Stimulated activated naive CD8-positive, alpha-beta T cell treated with anti-CD3 and anti-CD28 coated beads, Interleukin-15, amount 100 ng/mL, for 72 hours (primary cell): ENCODE data around the gene COL20A1.
A peak's percentile ranks its signal among the peaks of the same experiment; 100 is the strongest.

Source experiments
- ATAC-seq: fragments of 150-1000 bp; cut with Tn5 transposase; 2 replicates; pipeline ENCODE4 v1.10.0; 2021; ENCODE audit warnings: mild to moderate bottlenecking, moderate library complexity
- DNase-seq, 2 donors: peaks; one replicate each; pipeline ENCODE4 v3.0.0; 2021 to 2022
- H3K27ac Mint-ChIP-seq, 2 donors: one replicate each; pipeline ENCODE4 v1.8.0; 2022; ENCODE audit warnings: mild to moderate bottlenecking in 2 of 2, mixed read lengths in 2 of 2, moderate library complexity in 2 of 2
- H3K27me3 Mint-ChIP-seq: one replicate; pipeline ENCODE4 v1.8.0; 2022; ENCODE audit warnings: mixed read lengths
- H3K4me1 Mint-ChIP-seq: one replicate; pipeline ENCODE4 v1.8.0; 2022; ENCODE audit warnings: mild to moderate bottlenecking, mixed read lengths
- H3K4me3 Mint-ChIP-seq, 2 donors: one replicate each; pipeline ENCODE4 v1.8.0; 2022; ENCODE audit warnings: mild to moderate bottlenecking in 2 of 2, mixed read lengths in 2 of 2, moderate library complexity in 1 of 2
- H3K9me3 Mint-ChIP-seq, 2 donors: one replicate each; pipeline ENCODE4 v1.8.0; 2022; ENCODE audit warnings: mixed read lengths in 2 of 2

Gene COL20A1

GRCh38 chr20:63356931-63357879 is 64.2 kb downstream of the COL20A1 start:
- ATAC-seq (no peak), DNase-seq (no peak)
- Mint-ChIP-seq H3K27me3 (peaks cover 46% of the 10 kb centered on the region), H3K4me3 (no peak overlapping the region), H3K9me3 (no peaks in the 10 kb centered on the region), H3K4me1 (peaks cover 2% of the 10 kb centered on the region), H3K27ac (no peak overlapping the region)

- DNase-seq = no peak
- no peak for ATAC-seq
- Mint-ChIP-seq H3K4me3 (no peak overlapping the region), H3K27ac (no peak overlapping the region), H3K4me1 (peaks cover 6% of the 10 kb centered on the region), H3K27me3 (peaks cover 56% of the 10 kb centered on the region), H3K9me3 (no peaks in the 10 kb centered on the region)
These were observed 65.2 kb downstream of the COL20A1 start for GRCh38 chr20:63357921-63358905.

GRCh38 chr20:63359164-63359934 is 66.4 kb downstream of the COL20A1 start:
- ATAC-seq = no peak

GRCh38 chr20:63359937-63360849 is 67.2 kb downstream of the COL20A1 start:
- ATAC-seq (no peak), DNase-seq (no peak)
- Mint-ChIP-seq H3K9me3 (no peaks in the 10 kb centered on the region), H3K4me1 (peaks cover 6% of the 10 kb centered on the region), H3K4me3 (no peak overlapping the region), H3K27ac (no peak overlapping the region), H3K27me3 (peaks cover 69% of the 10 kb centered on the region)

More at GRCh38 chr20:63359164-63359934, 66.4 kb downstream of the COL20A1 start:
- Mint-ChIP-seq H3K27ac (no peak overlapping the region), H3K9me3 (no peaks in the 10 kb centered on the region), H3K4me1 (peaks cover 6% of the 10 kb centered on the region), H3K27me3 (peaks cover 67% of the 10 kb centered on the region), H3K4me3 (no peak overlapping the region)
- no peak for DNase-seq

GRCh38 chr20:63360850-63361518 is 68.0 kb downstream of the COL20A1 start, which contains the start of gene CHRNA4:
CHRNA4 (minus strand) TSS chr20:63361349; CDS start chr20:63361165, 184 bp downstream.
- no peaks in the 10 kb centered on the region for H3K9me3 Mint-ChIP-seq
- no peak within 1 kb of the TSS for H3K4me3 Mint-ChIP-seq
- ATAC-seq (peak; percentile 21), DNase-seq (no peak)
- peaks cover 69% of the 10 kb centered on the region for H3K27me3 Mint-ChIP-seq
- H3K27ac Mint-ChIP-seq = no peak within 1 kb of the TSS
- peaks cover 6% of the 10 kb centered on the region for H3K4me1 Mint-ChIP-seq

GRCh38 chr20:63361519-63362435 is 68.8 kb downstream of the COL20A1 start:
- DNase-seq (peak in 1 of 2 donors; percentile 18), ATAC-seq (peak; percentile 22)
- Mint-ChIP-seq H3K4me3 (no peak overlapping the region), H3K27me3 (peaks cover 75% of the 10 kb centered on the region), H3K27ac (no peak overlapping the region), H3K4me1 (peaks cover 6% of the 10 kb centered on the region), H3K9me3 (no peaks in the 10 kb centered on the region)

GRCh38 chr20:63362436-63363009 is 69.5 kb downstream of the COL20A1 start:
- H3K4me1 Mint-ChIP-seq = peaks cover 6% of the 10 kb centered on the region

GRCh38 chr20:63363013-63363957 is 70.3 kb downstream of the COL20A1 start:
- DNase-seq (no peak), ATAC-seq (no peak)
- Mint-ChIP-seq H3K4me1 (peaks cover 6% of the 10 kb centered on the region), H3K27ac (no peak overlapping the region), H3K4me3 (no peak overlapping the region), H3K27me3 (peaks cover 75% of the 10 kb centered on the region), H3K9me3 (no peaks in the 10 kb centered on the region)

More at GRCh38 chr20:63362436-63363009, 69.5 kb downstream of the COL20A1 start:
- no peak overlapping the region for H3K4me3 Mint-ChIP-seq
- DNase-seq = no peak
- peaks cover 75% of the 10 kb centered on the region for H3K27me3 Mint-ChIP-seq
- H3K9me3 Mint-ChIP-seq = no peaks in the 10 kb centered on the region
- ATAC-seq = no peak
- H3K27ac Mint-ChIP-seq = no peak overlapping the region

- DNase-seq = no peak
- no peaks in the 10 kb centered on the region for H3K9me3 Mint-ChIP-seq
- H3K27me3 Mint-ChIP-seq = peaks cover 71% of the 10 kb centered on the region
- no peak overlapping the region for H3K4me3 Mint-ChIP-seq
- ATAC-seq = no peak
- H3K4me1 Mint-ChIP-seq = peaks cover 6% of the 10 kb centered on the region
- no peak overlapping the region for H3K27ac Mint-ChIP-seq
These were observed 71.1 kb downstream of the COL20A1 start for GRCh38 chr20:63363981-63364561.

GRCh38 chr20:63364801-63365585 is 72.0 kb downstream of the COL20A1 start:
- no peak overlapping the region for H3K4me3 Mint-ChIP-seq
- no peak overlapping the region for H3K27ac Mint-ChIP-seq
- no peaks in the 10 kb centered on the region for H3K9me3 Mint-ChIP-seq
- H3K27me3 Mint-ChIP-seq = peaks cover 62% of the 10 kb centered on the region
- peaks cover 6% of the 10 kb centered on the region for H3K4me1 Mint-ChIP-seq
- ATAC-seq = no peak
- DNase-seq = no peak
